Measurements from ENCODE around the gene QRICH1. TPM values are rescaled to one million over a fixed set of nuclear protein-coding genes. Genes with fewer than 3 reads are reported as not detected.

The QRICH1 gene
- polyA plus RNA-seq, 1 of the 3 experiments (the other 2 are of a cell fraction), result 58.5 TPM

DNA sequence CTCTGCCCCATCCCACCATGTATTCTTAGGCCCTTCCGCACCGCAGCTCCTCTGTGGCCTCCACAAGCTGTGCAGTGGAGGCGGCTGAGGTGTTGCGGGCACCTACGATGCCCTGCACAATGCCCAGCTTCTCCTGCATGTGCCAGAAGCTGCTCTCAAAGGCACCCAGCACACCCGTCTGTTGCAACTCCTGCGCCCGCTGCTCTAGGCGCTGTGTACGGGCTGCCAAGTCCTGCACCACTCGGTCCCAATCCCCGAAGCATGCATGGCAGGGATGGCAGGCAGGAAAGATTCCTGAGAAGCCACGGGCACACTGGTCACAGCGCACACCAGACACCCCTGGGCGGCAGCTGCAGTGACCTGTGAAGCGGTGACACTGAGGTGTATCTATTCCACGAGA, 29.8 kb upstream of the QRICH1 start:
- Histone ChIP-seq H2AFZ (ENCODE audit: low read depth) (no peak overlapping the region), H3K27me3 (ENCODE audit: insufficient read depth) (no peaks in the 10 kb centered on the region), H3K9ac (no peak overlapping the region), H3K4me1 (ENCODE audit: control insufficient read depth in 1 of 2, insufficient read depth in 2 of 2, low read depth in 1 of 2, low read length in 1 of 2) (peaks cover 7 to 19% of the 10 kb centered on the region in 2 experiments; a peak in 2 of 4 replicates), H3K4me3 (ENCODE audit: low read depth in 2 of 2, low read length in 1 of 2) (no peak overlapping the region), H3K9me2 (no peaks in the 10 kb centered on the region), H3K27ac (ENCODE audit: low read depth in 2 of 2, low read length in 1 of 2) (no peak overlapping the region), H3K9me3 (no peaks in the 10 kb centered on the region), H3F3A (replicated peaks; ENCODE audit: insufficient read depth) (peaks cover 36% of the 10 kb centered on the region), H4K20me1 (ENCODE audit: insufficient read depth) (no peaks in the 10 kb centered on the region), H3K79me2 (ENCODE audit: insufficient read depth) (peaks cover 18% of the 10 kb centered on the region), H3K36me3 (replicated peaks in 1 of 2; ENCODE audit: control insufficient read depth in 1 of 2, insufficient read depth in 2 of 2, low read length in 1 of 2) (peaks cover 22 to 61% of the 10 kb centered on the region in 2 experiments), H3K4me2 (no peak overlapping the region)
- DNase-seq, result no peak
- 94% methylated on average over 10 of the region's 17 CpGs for WGBS (ENCODE audit: low lambda C conversion rate)
- ChIA-PET POLR2A (no interaction called here), CTCF (no interaction called here)
- TF ChIP-seq, protein P1, sequence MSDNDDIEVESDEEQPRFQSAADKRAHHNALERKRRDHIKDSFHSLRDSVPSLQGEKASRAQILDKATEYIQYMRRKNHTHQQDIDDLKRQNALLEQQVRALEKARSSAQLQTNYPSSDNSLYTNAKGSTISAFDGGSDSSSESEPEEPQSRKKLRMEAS (IDR thresholded peaks at IDR 0.05; ENCODE audit: low read depth), result no peak

DNA sequence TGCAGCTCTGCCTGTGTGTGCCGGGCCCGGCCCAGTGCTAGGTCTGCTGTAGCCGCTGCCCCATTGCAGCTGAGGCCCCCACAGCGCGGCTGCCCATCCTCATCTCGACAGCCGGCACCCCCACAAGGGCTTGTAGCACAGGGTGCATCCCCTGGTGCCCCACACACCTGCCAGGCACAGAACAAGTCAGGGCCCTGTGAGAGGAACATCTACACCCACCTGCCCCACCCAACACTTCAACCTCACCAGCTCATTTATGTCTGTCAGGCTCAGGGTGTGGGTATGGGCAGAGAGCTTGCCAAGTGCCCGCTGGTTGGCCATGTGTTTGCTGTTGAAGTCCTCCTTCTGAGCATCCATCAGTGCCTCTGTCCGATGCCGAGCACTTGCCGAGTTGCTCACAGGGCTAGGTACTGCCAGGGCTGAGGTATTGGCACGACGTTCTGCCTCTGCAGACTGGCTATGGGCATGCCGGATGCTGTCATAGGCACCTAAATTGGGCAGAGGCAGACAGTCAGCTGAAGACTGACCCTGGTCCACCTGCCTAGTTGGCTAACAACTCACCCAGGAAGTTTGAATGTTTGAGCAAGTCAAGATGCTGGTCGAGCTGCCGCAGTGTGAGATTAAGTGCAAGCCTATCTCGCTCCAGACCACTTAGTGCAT, 29.1 kb upstream of the QRICH1 start:
- H2AFZ ChIP-seq (ENCODE audit: low read depth), result no peak overlapping the region
- H3F3A ChIP-seq (replicated peaks; ENCODE audit: insufficient read depth), result peaks cover 36% of the 10 kb centered on the region
- POLR2A ChIA-PET, result interaction anchor here (1.6 kb wide), 1 partner anchor 10 kb away, joined by 5 read pairs; the partner anchor contains the start of gene LAMB2
- WGBS (ENCODE audit: low lambda C conversion rate), result 93% methylated on average over 8 of the region's 17 CpGs
- peaks cover 7 to 19% of the 10 kb centered on the region in 2 experiments; a peak in 2 of 4 replicates for H3K4me1 ChIP-seq (ENCODE audit: control insufficient read depth in 1 of 2, insufficient read depth in 2 of 2, low read depth in 1 of 2, low read length in 1 of 2)
- no peak overlapping the region for H3K4me2 ChIP-seq
- no peak overlapping the region for H3K27ac ChIP-seq (ENCODE audit: low read depth in 2 of 2, low read length in 1 of 2)
- no peak overlapping the region for H3K4me3 ChIP-seq (ENCODE audit: low read depth in 2 of 2, low read length in 1 of 2)
- no peaks in the 10 kb centered on the region for H3K9me3 ChIP-seq
- no peaks in the 10 kb centered on the region for H3K27me3 ChIP-seq (ENCODE audit: insufficient read depth)
- no peaks in the 10 kb centered on the region for H4K20me1 ChIP-seq (ENCODE audit: insufficient read depth)
- H3K9ac ChIP-seq, result no peak overlapping the region
- TF ChIP-seq SMC3 (IDR thresholded peaks at IDR 0.05; ENCODE audit: low read depth, low read length) (no peak), MXI1 (IDR thresholded peaks at IDR 0.05; ENCODE audit: low read depth, low read length) (no peak), RAD21 (IDR thresholded peaks at IDR 0.05; ENCODE audit: low read length) (no peak), CHD2 (IDR thresholded peaks at IDR 0.05; ENCODE audit: low read length, partially characterized antibody) (no peak), EP300 (IDR thresholded peaks at IDR 0.05; ENCODE audit: borderline replicate concordance in 1 of 2, low read depth in 1 of 2, low read length in 1 of 2) (no peak), TEAD4 (IDR thresholded peaks at IDR 0.05; ENCODE audit: borderline replicate concordance, insufficient read depth) (no peak)
- TF ChIP-seq, protein P2, sequence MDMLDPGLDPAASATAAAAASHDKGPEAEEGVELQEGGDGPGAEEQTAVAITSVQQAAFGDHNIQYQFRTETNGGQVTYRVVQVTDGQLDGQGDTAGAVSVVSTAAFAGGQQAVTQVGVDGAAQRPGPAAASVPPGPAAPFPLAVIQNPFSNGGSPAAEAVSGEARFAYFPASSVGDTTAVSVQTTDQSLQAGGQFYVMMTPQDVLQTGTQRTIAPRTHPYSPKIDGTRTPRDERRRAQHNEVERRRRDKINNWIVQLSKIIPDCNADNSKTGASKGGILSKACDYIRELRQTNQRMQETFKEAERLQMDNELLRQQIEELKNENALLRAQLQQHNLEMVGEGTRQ (IDR thresholded peaks at IDR 0.05; ENCODE audit: borderline replicate concordance, low read depth, low read length), result no peak
- CTCF ChIA-PET, result no interaction called here
- peaks cover 21 to 57% of the 10 kb centered on the region in 2 experiments for H3K36me3 ChIP-seq (replicated peaks in 1 of 2; ENCODE audit: control insufficient read depth in 1 of 2, insufficient read depth in 2 of 2, low read length in 1 of 2)
- peaks cover 24% of the 10 kb centered on the region for H3K79me2 ChIP-seq (ENCODE audit: insufficient read depth)
- H3K9me2 ChIP-seq, result no peaks in the 10 kb centered on the region
- DNase-seq, result no peak

DNA sequence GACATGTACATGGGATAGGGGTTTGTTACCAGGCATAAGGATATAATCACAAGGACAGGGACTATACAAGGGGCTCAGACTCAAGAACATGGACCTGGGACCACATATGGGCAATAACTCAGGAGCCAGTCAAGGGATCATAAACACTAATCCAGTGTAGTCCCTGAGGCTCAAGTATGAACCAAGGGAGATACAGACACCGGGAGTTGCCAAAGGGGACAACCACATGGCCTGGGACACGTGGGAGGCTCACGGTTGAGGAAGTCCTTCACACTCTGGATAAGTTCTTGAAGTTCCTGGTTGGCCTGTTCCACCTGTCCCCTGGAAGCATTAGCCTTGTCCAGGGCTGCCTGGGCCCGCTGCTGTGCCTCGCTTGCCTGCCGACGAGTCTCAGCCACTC, 28.6 kb upstream of the QRICH1 start:
- Histone ChIP-seq H3K4me2 (no peak overlapping the region), H3K9ac (no peak overlapping the region), H3K9me3 (no peaks in the 10 kb centered on the region), H3K9me2 (no peaks in the 10 kb centered on the region), H3K79me2 (ENCODE audit: insufficient read depth) (peaks cover 30% of the 10 kb centered on the region), H2AFZ (ENCODE audit: low read depth) (no peak overlapping the region), H3K4me1 (ENCODE audit: control insufficient read depth in 1 of 2, insufficient read depth in 2 of 2, low read depth in 1 of 2, low read length in 1 of 2) (peaks cover 7 to 19% of the 10 kb centered on the region in 2 experiments; a peak in 2 of 4 replicates), H4K20me1 (ENCODE audit: insufficient read depth) (no peaks in the 10 kb centered on the region), H3F3A (replicated peaks; ENCODE audit: insufficient read depth) (peaks cover 36% of the 10 kb centered on the region), H3K27me3 (ENCODE audit: insufficient read depth) (no peaks in the 10 kb centered on the region), H3K4me3 (ENCODE audit: low read depth in 2 of 2, low read length in 1 of 2) (no peak overlapping the region), H3K27ac (ENCODE audit: low read depth in 2 of 2, low read length in 1 of 2) (no peak overlapping the region), H3K36me3 (replicated peaks in 1 of 2; ENCODE audit: control insufficient read depth in 1 of 2, insufficient read depth in 2 of 2, low read length in 1 of 2) (peaks cover 27 to 61% of the 10 kb centered on the region in 2 experiments)
- POLR2A ChIA-PET, result interaction anchor here (1.6 kb wide), 1 partner anchor 10 kb away, joined by 5 read pairs; the partner anchor contains the start of gene LAMB2
- DNase-seq, result no peak
- WGBS (ENCODE audit: low lambda C conversion rate), result 96% methylated on average over 3 of the region's 7 CpGs
- CTCF ChIA-PET, result no interaction called here
- TF ChIP-seq MXI1 (IDR thresholded peaks at IDR 0.05; ENCODE audit: low read depth, low read length) (no peak), NRF1 (IDR thresholded peaks at IDR 0.05; ENCODE audit: low read depth, low read length) (no peak), RCOR1 (IDR thresholded peaks at IDR 0.05; ENCODE audit: low read length) (no peak), EP300 (IDR thresholded peaks at IDR 0.05; ENCODE audit: borderline replicate concordance in 1 of 2, low read depth in 1 of 2, low read length in 1 of 2) (no peak), NFIC (IDR thresholded peaks at IDR 0.05; ENCODE audit: borderline replicate concordance) (no peak), CHD2 (IDR thresholded peaks at IDR 0.05; ENCODE audit: low read length, partially characterized antibody) (no peak)
- TF ChIP-seq, protein P3, sequence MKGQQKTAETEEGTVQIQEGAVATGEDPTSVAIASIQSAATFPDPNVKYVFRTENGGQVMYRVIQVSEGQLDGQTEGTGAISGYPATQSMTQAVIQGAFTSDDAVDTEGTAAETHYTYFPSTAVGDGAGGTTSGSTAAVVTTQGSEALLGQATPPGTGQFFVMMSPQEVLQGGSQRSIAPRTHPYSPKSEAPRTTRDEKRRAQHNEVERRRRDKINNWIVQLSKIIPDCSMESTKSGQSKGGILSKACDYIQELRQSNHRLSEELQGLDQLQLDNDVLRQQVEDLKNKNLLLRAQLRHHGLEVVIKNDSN (IDR thresholded peaks at IDR 0.05; ENCODE audit: borderline replicate concordance, low read depth), result no peak
- TF ChIP-seq, protein P4, sequence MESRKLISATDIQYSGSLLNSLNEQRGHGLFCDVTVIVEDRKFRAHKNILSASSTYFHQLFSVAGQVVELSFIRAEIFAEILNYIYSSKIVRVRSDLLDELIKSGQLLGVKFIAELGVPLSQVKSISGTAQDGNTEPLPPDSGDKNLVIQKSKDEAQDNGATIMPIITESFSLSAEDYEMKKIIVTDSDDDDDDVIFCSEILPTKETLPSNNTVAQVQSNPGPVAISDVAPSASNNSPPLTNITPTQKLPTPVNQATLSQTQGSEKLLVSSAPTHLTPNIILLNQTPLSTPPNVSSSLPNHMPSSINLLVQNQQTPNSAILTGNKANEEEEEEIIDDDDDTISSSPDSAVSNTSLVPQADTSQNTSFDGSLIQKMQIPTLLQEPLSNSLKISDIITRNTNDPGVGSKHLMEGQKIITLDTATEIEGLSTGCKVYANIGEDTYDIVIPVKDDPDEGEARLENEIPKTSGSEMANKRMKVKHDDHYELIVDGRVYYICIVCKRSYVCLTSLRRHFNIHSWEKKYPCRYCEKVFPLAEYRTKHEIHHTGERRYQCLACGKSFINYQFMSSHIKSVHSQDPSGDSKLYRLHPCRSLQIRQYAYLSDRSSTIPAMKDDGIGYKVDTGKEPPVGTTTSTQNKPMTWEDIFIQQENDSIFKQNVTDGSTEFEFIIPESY (IDR thresholded peaks at IDR 0.05; ENCODE audit: borderline replicate concordance, low read depth), result no peak
- TF ChIP-seq, protein P5, sequence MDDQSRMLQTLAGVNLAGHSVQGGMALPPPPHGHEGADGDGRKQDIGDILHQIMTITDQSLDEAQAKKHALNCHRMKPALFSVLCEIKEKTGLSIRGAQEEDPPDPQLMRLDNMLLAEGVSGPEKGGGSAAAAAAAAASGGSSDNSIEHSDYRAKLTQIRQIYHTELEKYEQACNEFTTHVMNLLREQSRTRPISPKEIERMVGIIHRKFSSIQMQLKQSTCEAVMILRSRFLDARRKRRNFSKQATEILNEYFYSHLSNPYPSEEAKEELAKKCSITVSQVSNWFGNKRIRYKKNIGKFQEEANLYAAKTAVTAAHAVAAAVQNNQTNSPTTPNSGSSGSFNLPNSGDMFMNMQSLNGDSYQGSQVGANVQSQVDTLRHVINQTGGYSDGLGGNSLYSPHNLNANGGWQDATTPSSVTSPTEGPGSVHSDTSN (IDR thresholded peaks at IDR 0.05), result no peak

Measured in SK-N-SH (cell line).